HG02571 (cell line): ENCODE data around the gene CUX1.

Source experiments
- ATAC-seq: cut with Tn5 transposase; IDR thresholded peaks from one replicate; pipeline ENCODE4 v1.9.1; 2021; ENCODE audit warnings: mild to moderate bottlenecking, moderate library complexity; ENCODE audit not compliant: unreplicated experiment

The CUX1 gene

GRCh38 chr7:101952355-101953247, 135.2 kb downstream of the CUX1 start:
- no peak for ATAC-seq

- peak; percentile 51 for ATAC-seq
Observed at GRCh38 chr7:101953248-101953819, 135.9 kb downstream of the CUX1 start.

- ATAC-seq: no peak
Observed at GRCh38 chr7:101954499-101954898, 137.1 kb downstream of the CUX1 start.

GRCh38 chr7:101956130-101956529, 138.7 kb downstream of the CUX1 start:
- no peak for ATAC-seq

- no peak for ATAC-seq
Observed at GRCh38 chr7:101957744-101958525, 140.5 kb downstream of the CUX1 start.

- no peak for ATAC-seq
Observed at GRCh38 chr7:101959342-101959741, 141.9 kb downstream of the CUX1 start.

- no peak for ATAC-seq
Observed at GRCh38 chr7:101959829-101960228, 142.4 kb downstream of the CUX1 start.

GRCh38 chr7:101960323-101960722, 142.9 kb downstream of the CUX1 start:
- no peak for ATAC-seq

GRCh38 chr7:101960985-101961708, 143.7 kb downstream of the CUX1 start:
- ATAC-seq: no peak

GRCh38 chr7:101961811-101962210, 144.4 kb downstream of the CUX1 start:
- ATAC-seq: no peak

- ATAC-seq: no peak
Observed at GRCh38 chr7:101963693-101964092, 146.3 kb downstream of the CUX1 start.

- no peak for ATAC-seq
Observed at GRCh38 chr7:101964680-101965452, 147.4 kb downstream of the CUX1 start.

GRCh38 chr7:101968720-101969466, 151.5 kb downstream of the CUX1 start:
- ATAC-seq: no peak

GRCh38 chr7:101969997-101970585, 152.7 kb downstream of the CUX1 start:
- ATAC-seq: no peak

- ATAC-seq: no peak
Observed at GRCh38 chr7:101970801-101971200, 153.4 kb downstream of the CUX1 start.

GRCh38 chr7:101971457-101971856, 154.0 kb downstream of the CUX1 start:
- ATAC-seq: no peak

- no peak for ATAC-seq
Observed at GRCh38 chr7:101972627-101973026, 155.2 kb downstream of the CUX1 start.

- ATAC-seq: no peak
Observed at GRCh38 chr7:101973130-101973529, 155.7 kb downstream of the CUX1 start.

GRCh38 chr7:101974393-101974792, 157.0 kb downstream of the CUX1 start:
- no peak for ATAC-seq
